T-helper 9 cell (primary cell): ENCODE data around the gene CIAO2A.
"Not testable (repeated sequence)": the region's sequence is repeated elsewhere in the genome, so short reads cannot be mapped to it uniquely, and the experiment has no call there.

Source experiments
- DNase-seq: peaks from one replicate; pipeline ENCODE4 v3.0.0-alpha.2; 2020
- total RNA-seq, 2 donors: gene quantifications; one replicate each; lab custom pipeline; 2026; lab: John Stamatoyannopoulos, UW

Gene CIAO2A, protein sequence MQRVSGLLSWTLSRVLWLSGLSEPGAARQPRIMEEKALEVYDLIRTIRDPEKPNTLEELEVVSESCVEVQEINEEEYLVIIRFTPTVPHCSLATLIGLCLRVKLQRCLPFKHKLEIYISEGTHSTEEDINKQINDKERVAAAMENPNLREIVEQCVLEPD
- 16.7 to 37.0 reads per million in 2 donors for total RNA-seq

DNA sequence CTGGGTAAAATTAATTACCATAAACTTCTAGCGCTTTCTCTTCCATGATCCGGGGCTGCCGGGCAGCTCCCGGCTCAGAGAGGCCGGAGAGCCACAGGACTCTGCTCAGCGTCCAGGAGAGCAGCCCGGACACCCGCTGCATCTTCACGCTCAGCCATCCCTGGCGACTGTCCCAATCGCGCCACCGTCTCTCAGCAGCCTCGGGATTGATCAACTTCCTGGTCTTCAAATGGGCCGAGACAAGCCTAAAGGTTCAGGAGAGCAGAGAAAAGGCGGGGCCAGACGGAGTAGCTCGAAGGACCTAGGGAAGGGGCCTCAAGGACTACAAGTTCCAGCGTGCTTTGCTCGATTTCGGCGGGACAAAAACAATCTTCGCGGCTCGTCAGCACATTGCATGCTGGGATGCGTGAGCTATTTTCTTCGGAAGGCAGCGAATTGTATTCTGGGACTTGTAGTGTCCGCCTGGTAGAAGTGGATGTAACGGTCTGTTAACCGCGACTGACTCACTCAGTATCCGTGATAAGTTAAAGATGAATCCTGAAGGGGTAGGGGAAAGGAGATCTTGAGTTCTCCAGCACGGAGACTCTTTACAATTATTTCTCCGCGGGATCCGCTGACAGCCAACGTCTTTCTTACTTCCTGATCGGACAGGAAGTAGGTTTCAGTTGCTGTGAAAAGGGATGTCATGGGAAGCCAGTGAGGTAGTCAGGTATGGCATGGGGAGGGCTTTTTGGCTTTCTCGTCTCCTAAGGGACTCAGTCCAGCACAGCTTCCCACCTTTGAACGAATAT is at the start of gene CIAO2A:
Gene CIAO2A, minus strand, starts transcription at position 212 of the 791 bp plus-strand sequence. Its CDS starts 70 bp downstream, at position 142.
- peak; percentile 81 for DNase-seq

DNA sequence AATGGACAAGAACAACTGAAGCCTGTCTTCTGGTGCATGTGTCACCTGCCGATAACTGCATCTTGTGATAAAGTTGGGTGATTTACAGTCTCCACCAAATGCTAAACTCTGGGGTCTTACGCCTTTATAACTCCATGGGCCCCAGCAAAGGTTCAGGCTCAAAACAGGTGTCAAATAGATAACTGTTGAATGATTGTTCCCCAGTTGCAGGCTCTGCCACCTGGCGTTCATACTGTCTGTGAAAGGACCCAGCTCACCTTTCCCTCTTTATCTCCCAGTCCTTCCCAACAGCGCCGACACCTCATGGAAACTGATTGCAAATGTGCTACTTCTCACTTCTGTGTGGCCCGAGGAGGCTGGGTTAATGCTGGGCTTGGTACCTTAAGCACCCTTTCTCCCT is 49.6 kb upstream of the CIAO2A start:
- DNase-seq, result no peak

DNA sequence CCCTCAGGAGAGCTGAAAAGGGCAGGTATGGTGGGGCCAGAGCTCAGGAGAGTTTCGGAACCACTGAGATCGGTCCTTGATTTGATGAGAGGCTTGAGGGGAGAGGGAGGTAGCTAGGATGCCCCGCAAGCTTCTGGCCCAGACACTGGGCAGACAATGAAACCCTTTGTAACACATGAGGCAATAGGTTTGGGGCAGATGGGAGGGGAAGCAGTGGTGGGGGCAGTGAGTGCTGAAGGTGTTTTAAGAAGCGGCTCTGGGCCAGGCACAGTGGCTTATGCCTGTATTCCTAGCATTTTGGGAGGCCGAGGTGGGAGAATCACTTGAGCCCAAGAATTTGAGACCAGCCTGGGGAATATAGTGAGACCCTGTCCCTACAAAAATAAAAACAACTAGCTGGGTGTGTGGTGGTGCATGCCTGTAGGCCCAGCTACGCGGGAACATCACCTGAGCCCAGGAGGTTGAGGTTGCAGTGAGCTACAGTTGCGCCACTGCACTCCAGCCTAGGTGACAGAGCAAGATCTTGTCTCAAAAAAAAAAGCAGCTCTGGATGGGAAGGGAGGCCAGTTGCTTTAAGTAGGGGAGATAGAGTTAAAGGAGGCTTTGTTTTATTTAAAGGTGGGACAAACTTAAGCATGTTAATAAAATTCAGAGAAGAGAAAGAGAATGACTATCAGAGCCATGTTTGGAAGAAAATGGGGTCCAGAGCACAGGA is 48.3 kb upstream of the CIAO2A start:
- no peak for DNase-seq

DNA sequence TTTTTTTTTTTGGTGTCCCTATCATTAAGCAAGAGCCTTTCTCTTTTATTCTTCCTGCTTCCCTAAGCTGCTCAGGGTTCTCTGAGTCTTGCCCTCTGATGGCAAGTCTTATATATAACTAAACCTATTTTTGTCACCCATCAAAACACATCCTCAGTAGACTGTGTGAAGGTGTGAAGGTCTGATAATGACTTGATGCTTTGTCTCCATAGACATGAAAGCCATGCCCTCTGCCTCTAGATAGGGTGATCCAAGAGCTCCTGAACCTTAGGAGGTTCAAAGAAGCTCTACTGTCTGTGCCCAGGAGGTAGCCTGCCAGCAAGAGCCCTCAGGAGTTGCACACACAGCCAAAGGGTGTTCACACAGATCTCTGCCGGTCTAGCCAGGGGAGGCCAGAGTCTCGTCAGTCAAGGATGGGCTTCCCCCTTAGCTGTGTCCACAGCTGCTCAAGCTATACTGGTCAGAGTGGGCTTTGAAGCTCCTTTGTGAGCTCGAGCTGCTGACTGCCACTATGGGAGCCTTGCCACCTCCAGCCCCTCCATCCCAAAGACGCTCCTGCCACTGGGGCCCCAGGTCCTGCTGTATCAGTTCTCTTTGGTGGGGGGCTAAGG is 44.8 kb upstream of the CIAO2A start:
- DNase-seq, result no peak

DNA sequence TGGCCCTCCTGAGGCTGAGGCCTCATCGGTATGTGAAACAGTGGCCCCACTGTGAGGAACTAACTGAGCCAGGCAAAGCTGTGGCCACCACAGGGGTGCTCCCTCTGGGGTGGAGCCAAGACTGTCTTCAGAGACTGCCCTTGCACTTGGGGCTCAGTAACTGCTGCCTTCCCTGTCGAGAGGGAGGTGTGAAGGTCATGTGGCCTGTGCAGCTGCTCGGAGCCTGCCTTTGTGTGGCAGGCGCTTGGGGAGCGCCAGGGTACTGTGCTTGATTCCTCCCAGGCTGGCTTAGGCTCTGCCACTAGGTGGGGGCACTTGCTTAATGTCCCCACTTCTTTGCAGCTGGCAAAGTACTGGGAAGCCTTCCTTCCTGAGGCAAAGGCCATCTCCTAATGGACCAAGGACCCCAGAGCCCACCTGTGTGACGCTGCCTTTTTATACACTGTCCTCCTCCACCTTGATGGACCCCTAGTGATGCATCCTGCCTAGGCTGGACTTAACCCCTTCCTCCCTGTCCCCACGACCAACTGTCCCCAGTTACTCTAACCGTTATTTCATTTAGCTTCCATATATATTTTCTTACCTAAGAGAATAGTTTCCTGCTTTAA is 43.7 kb upstream of the CIAO2A start:
- no peak for DNase-seq

DNA sequence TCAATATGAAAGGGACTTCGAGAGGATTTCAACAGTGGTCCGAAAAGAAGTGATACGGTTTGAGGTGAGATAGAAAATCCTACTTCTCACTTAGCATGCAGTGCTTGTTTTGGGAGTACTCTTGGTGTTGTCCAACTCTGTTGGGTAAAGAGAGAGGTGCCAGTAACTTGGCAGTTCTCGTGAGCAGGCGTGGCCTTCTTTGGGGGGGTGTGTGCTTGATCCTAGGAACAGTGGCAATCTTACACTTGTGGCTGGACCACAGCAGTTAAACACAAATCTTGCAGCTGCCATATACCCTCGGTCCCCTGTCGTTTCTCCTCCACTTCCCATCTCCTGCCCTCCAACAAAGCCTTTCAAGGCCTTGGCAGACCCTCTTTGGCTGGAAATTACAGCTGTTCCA is 42.7 kb upstream of the CIAO2A start:
- DNase-seq, result no peak

DNA sequence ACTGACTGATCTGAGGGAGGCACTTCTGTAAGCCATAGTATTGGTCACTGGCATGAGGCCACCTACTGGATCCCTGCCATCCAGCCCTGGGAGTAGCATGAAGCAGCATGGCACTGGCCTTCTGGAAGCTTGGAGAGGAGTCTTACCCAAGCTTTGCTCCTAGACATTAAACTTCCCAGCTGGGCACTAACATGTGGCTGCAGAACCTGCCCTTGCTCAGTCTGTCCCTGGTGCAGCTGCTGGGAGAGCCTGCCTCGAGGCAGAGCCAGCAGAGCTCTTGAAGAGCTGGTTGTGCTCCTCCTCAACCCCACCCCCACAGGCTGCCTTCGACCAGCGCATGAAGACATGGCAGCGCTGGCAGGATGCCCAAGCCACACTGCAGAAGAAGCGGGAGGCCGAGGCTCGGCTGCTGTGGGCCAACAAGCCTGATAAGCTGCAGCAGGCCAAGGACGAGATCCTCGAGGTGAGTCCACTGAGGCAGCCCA is 40.7 kb upstream of the CIAO2A start:
- no peak for DNase-seq

DNA sequence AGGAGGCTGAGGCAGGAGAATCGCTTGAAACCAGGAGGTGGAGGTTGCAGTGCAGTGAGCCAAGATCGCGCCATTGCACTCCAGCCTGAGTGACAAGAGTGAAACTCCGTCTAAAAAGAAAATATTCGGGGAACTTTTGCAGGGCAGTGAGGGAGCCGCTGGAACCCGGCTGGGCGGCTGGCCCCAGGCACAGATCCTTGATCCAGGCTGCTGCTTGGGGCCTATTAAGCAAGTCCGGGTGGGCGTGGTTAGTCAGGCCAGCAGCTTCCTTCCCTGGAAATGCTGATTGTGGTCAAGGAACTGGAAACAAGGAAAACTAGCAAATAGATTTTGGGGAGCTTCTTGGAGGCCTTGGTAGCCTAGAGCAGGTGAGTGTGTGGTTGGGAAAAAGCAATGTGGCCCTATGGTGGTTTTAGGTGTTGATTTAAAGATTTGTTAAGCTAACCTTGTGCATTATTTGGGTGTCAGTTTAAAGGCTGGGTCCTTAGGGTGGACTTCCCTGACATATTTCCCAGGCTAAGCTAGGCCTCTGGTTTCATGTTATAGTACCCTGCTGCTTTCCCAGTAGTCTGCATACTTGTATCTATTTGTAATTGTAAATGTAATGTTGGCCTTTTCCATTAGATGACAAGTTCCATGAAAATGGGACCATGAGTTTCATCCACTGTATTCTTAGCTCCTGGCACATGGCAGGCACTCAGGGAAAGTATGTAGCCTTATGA is 40.1 kb upstream of the CIAO2A start:
- no peak for DNase-seq

DNA sequence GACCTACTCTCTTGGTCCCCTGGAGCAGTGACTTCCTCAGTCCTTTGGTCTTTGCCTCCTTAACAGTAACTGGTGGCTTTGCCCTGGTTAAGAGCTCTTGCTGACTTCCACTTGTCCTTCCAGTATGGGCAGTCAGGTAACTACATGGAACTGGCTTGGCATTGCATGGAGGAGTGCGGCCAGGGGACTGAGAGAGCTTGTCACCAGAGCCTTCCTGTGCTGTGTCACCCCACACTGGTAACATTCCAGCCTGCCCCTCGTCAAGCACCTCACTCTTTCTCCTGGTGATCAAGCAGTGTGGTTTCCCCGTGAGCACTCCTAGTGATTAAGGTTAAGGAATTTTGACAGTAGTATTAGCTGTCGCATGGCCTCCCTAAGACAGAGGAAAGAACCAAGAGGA is 38.6 kb upstream of the CIAO2A start:
- no peak for DNase-seq

DNA sequence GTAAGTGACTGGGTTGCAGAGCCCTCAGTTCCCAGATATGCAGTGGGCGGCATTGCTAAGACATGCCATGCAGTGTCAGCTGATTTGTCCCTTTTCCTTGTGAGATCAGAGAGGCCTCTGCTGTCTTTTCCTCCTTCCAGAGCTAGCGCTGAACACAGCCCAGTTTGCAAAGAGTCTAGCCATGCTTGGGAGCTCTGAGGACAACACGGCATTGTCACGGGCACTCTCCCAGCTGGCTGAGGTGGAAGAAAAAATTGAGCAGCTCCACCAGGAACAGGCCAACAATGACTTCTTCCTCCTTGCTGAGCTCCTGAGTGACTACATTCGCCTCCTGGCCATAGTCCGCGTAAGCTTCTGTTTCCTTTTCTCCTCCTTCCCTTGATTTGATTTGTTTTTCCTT is 37.9 kb upstream of the CIAO2A start:
- DNase-seq, result no peak

DNA sequence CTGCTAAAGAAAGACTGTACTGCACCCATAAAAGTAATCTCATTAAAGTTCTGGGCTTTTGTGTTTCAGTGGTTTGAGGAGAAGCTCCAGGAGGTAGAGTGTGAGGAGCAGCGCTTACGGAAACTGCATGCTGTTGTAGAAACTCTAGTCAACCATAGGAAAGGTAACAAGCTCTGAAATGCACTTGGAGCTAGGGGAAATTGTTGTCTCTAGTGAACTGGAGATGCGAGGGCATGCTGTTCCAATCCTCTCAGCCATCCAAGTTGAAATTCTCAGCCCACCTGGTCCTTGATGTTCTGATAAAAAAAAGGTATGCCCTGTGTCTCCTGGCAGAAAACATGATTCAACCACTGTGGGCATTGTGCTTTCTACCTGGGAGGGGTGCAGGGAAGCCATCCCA is 36.5 kb upstream of the CIAO2A start:
- no peak for DNase-seq

DNA sequence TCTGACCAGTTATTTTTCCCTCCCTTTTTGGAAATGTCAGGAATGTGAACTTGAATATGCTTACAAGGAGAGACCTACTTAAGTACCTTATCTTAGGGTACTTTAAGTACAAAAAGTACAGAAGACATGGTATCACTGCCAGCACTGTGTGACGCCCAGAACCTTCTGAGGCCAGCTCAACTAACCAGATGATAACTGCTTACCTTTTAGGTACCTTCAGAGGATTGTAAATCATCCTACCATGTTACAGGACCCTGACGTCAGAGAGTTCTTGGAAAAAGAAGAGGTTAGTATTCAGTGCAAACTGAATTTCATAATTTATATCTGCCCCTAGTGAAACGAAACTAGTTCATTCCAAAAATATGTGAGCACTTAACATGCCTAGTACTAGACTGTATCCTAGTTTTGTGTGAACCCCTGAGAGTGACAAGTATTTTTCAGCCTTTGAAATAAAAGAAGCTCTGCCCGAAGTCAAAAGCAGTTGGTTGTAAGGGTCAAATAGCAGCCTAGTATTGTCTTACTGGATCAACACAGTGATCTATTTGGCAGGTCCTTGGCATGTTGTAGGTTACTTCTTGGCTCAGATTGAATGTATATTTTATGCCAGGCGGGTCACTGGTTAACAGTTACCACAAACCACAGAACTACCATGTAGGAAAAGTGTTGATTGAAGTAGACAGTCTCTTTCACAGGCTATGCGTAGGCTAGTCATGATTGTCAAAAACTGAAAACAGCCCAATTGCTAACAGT is 34.1 kb upstream of the CIAO2A start:
- no peak for DNase-seq

DNA sequence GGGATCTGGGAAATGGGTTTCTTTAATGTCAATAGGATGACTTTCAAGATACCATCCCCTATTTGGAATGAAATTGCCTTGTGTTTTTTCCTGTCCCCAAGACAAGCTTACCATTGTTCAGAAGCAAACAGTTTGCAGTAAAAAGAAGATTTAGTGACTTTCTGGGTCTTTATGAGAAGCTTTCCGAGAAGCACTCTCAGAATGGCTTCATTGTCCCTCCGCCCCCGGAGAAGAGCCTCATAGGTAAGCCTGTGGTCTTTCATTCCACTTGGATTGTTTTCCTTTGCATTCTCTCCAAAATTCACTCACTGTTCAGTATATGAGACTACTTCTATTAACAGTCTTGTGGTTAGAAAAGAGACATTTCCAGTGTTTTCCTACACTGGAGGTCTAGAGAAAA is 32.3 kb upstream of the CIAO2A start:
- DNase-seq, result no peak

DNA sequence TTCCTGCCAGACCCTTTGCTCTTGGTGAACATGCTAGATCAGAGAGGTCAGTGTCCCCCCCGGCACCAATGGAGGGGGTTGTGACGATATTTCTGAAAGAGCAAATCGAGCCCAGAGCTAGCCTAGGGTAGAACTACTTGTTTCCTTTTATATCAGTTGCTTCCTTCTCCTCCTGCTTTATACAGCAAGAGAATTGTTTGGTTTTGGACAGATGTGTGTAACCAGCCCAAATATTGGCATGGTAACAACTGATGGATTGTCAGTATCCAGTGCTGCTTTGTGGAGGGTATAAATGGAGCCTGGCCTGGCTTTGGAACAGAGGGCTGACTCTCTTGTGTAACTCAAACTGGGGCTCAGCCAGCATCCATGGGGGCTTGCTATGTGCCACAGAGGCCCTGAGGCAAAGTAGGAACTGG is 29.3 kb upstream of the CIAO2A start:
- DNase-seq, result no peak

DNA sequence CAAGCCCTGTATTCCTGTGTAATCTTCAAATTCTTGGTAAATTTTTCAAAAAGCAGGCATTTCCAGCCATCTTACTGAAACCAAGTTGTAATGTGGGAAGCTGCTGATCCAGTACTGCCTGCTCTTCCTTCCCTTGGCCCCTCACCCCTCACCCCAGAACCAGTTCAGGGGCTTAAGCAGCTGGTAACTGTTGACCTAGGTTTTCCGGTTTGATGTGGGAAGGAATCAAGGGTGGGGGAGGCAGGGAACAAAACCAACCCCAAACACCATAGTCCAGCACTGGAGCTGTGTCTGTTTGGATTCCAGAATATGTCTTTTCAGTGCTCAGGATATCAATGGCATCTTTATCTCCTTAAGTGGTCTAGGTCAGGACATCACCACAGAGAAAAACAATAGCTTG is 28.8 kb upstream of the CIAO2A start:
- DNase-seq, result no peak

DNA sequence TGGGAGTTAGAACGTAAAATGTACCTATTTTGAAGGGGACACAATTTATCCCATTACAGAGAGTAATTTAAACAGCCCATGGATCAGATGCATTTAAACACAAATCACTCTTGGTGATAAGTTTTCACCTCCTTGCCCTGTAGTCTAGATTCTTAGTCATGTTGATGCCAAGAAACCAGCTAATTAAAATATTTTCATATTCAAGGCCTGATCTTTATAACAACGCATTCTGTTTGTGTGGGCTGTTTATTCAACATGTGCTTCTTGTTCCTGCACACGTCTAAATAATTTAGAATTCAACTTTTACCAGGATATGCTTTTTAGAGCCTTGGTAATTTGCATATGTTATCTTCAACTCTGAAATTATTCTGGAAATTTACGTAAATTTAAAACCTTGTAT is 28.0 kb upstream of the CIAO2A start:
- no peak for DNase-seq

DNA sequence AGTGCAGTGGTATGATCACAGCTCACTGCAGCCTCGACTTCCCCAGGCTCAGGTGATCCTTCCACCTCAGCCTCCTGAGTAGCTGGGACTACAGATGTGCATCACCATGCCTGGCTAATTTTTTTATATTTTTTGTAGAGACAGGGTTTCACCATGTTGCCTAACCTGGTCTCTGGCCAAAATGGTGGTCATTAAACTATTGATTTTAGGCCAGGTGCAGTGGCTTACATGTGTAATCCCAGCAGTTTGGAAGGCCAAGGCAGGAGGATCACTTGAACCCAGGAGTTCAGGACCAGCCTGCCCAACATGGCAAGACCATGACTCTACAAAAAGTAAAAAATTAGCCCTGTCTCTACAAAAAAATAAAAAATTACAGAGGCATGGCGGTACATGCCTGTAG is 26.7 kb upstream of the CIAO2A start:
- not testable (repeated sequence) for DNase-seq

DNA sequence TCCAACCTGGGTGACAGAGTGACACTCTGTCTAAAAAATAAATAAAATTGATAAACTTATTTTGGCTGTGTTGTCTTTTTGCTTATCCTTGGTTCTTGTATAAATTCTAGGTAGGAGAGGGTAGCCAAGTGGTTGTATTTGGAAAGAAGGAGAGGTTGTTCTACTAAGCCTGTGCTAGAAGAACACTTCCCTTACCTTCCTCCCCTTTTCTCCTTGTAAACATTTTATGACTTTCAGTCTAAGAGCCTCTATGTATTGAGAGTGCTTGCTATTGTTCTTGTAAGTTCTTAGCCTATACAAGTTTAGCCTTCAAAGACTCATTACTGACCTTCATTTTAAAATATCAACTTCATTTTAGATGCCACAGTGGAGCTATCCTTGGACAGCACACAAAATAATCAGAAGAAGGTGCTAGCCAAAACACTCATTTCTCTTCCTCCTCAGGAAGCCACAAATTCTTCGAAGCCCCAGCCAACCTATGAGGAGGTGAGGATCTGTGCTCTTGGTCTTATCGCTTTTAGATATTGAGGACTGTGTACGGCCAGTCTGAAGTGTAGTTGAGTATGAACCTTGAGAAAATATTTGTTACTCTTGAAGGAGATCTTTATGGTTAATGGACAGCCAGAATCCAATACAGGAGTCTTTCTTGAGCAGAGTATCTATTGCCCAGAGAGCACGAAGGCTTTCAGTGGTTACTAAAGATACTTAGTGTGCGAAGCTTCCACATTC is 24.3 kb upstream of the CIAO2A start:
- no peak for DNase-seq

DNA sequence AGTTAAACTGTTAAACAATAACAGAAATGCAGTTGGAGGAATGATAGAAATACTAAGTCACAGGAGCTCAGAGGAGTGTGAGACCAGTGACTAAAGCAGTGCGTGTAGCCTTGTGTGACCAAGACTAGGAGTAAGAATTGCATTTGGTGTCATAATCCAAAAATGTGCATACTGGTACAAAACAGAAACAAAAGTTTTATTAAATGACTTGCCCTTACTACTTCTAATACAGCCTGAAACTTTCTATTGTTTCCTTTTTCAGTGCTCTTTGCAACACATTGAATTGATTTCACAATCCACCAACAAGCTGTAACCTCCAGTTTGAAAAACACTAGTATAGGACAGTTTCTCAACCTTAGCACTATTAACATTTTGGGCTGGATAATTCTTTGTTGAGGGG is 19.3 kb upstream of the CIAO2A start:
- DNase-seq, result no peak

DNA sequence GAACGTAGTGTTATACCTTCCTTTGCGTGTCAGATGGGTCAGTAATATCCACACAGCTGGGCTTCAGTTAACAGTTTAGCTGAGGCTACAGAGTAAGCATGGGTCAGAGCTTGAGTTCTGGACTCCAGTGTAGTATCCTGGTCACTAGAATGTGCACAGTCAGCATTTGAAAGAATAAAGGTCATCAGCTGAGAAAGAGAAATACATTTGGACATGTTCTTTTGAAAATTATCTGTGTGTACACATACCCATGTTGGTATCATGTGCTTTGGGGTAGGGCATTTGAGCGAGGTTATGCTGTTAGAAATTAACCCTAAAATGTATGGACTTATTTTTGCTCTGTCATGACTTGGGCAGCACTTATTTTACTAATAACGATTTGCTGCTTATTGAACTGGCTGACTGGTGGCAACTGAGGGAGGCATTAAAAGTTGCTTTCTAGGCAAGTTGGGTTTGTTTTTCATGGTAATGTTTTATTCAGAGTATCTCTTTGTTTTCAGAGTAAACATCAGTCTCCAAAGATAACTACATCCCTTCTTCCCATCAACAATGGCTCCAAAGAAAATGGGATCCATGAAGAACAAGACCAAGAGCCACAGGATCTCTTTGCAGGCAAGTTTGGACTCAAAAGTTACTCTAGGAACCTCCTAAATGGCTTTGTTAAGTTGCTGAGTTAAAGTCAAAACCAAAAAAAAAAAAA is 18.6 kb upstream of the CIAO2A start:
- no peak for DNase-seq
